H1 (cell line): ENCODE measurements around the gene RAB44. TPM values are rescaled to one million over a fixed set of nuclear protein-coding genes. Genes with fewer than 3 reads are reported as not detected.

Source experiments
- CTCF ChIA-PET: fragments of 300-600 bp; sonication (Branson Sonifier 250); formaldehyde crosslinking; loops from one replicate; lab custom pipeline; 2021; ENCODE audit not compliant: partially characterized antibody; lab: Charles Lee
- POLR2A ChIA-PET: fragments of 300-600 bp; sonication (Branson Sonifier 250); formaldehyde crosslinking; loops from one replicate; lab custom pipeline; 2021; ENCODE audit warnings: inconsistent platforms; ENCODE audit not compliant: partially characterized antibody; lab: Charles Lee
- DNase-seq, 2 experiments: peaks; one replicate each; pipeline versions ENCODE4 v3.0.0 to v3.0.0-alpha.2; 2010 to 2022; ENCODE audit warnings: low spot score in 2 of 2, low read depth in 1 of 2, mixed read lengths in 1 of 2
- FAIRE-seq: peaks from 2 replicates; lab custom pipeline; 2011; peaks lifted over from hg19 to GRCh38; lab: Jason Lieb, UNC
- H2AFZ ChIP-seq: 2 replicates; pipeline ENCODE4 v1.8.1; 2012; ENCODE audit warnings: low read length, inconsistent platforms
- H2AK5ac ChIP-seq: 2 replicates; pipeline ENCODE4 v1.6.1; 2013; ENCODE audit warnings: low read depth, low read length
- H2BK120ac ChIP-seq: replicated peaks from 2 replicates; pipeline ENCODE3; 2013; ENCODE audit warnings: low read depth, low read length, inconsistent platforms
- H2BK12ac ChIP-seq: 2 replicates; pipeline ENCODE4 v1.6.1; 2013; ENCODE audit warnings: low read depth, low read length
- H2BK15ac ChIP-seq: 2 replicates; pipeline ENCODE4 v1.6.1; 2013; ENCODE audit warnings: low read length
- H2BK20ac ChIP-seq: 2 replicates; pipeline ENCODE4 v1.6.1; 2013; ENCODE audit warnings: low read length
- H2BK5ac ChIP-seq: 2 replicates; pipeline ENCODE4 v1.6.1; 2013; ENCODE audit warnings: low read depth, low read length
- H3K14ac ChIP-seq: 2 replicates; pipeline ENCODE4 v1.6.1; 2013; ENCODE audit warnings: inconsistent platforms; ENCODE audit not compliant: insufficient read length
- H3K18ac ChIP-seq: 2 replicates; pipeline ENCODE4 v1.6.1; 2013; ENCODE audit warnings: low read length; ENCODE audit errors: extremely low read depth
- H3K23ac ChIP-seq: 2 replicates; pipeline ENCODE4 v1.6.1; 2013; ENCODE audit warnings: inconsistent platforms; ENCODE audit not compliant: insufficient read length
- H3K23me2 ChIP-seq: 2 replicates; pipeline ENCODE4 v1.6.1; 2013; ENCODE audit warnings: low read depth, low read length
- H3K27ac ChIP-seq: 2 replicates; pipeline ENCODE4 v1.6.1; 2011; ENCODE audit warnings: low read depth, low read length, inconsistent platforms
- H3K27me3 ChIP-seq, 4 experiments: replicated peaks in 1 of 4; 1 replicate in 1 of 4; 2 replicates in 3 of 4; pipeline versions ENCODE4 v1.6.1 to v1.8.1; 2011 to 2013; ENCODE audit warnings: low read length in 3 of 4, mild to moderate bottlenecking in 3 of 4, inconsistent platforms in 2 of 4, mixed read lengths in 2 of 4, moderate library complexity in 1 of 4; ENCODE audit not compliant: control insufficient read depth in 3 of 4, insufficient read depth in 3 of 4; ENCODE audit errors: extremely low read depth in 1 of 4
- H3K36me3 ChIP-seq, 4 experiments: 2 replicates each; pipeline versions ENCODE4 v1.6.1 to v1.8.1; 2011 to 2013; ENCODE audit warnings: mild to moderate bottlenecking in 4 of 4, low read length in 3 of 4, moderate library complexity in 2 of 4, control low read depth in 1 of 4, inconsistent platforms in 1 of 4; ENCODE audit not compliant: insufficient read depth in 4 of 4, control insufficient read depth in 2 of 4
- H3K4ac ChIP-seq: replicated peaks from 2 replicates; pipeline ENCODE3; 2013; ENCODE audit warnings: low read length, low read depth, mixed read lengths, inconsistent platforms; ENCODE audit not compliant: insufficient read length
- H3K4me1 ChIP-seq, 4 experiments: replicated peaks in 1 of 4; 1 replicate in 1 of 4; 2 replicates in 3 of 4; pipeline versions ENCODE4 v1.6.1 to v1.8.1; 2011 to 2013; ENCODE audit warnings: low read length in 3 of 4, inconsistent platforms in 2 of 4, mixed read lengths in 1 of 4; ENCODE audit not compliant: insufficient read depth in 4 of 4, control insufficient read depth in 3 of 4
- H3K4me2 ChIP-seq, 2 experiments: 2 replicates each; pipeline versions ENCODE4 v1.6.1 to v1.8.1; 2011 to 2013; ENCODE audit warnings: low read depth in 2 of 2, low read length in 2 of 2, control low read depth in 1 of 2, inconsistent platforms in 1 of 2, mild to moderate bottlenecking in 1 of 2; ENCODE audit not compliant: insufficient read depth in 1 of 2
- H3K4me3 ChIP-seq, 4 experiments: fragments of 200-600, 300-600 bp in 1 of 4; sonication (generic), shearing (Covaris generic), sonication (Bioruptor Twin) in 1 of 4; 2 replicates each; pipeline versions ENCODE4 v1.5.1 to v1.8.1; 2011 to 2016; ENCODE audit warnings: low read length in 4 of 4, low read depth in 3 of 4, control low read depth in 2 of 4, inconsistent platforms in 2 of 4, mild to moderate bottlenecking in 2 of 4, mixed read lengths in 1 of 4, moderate library complexity in 1 of 4; ENCODE audit not compliant: insufficient read depth in 2 of 4; ENCODE audit errors: extremely low read depth in 1 of 4
- H3K56ac ChIP-seq: replicated peaks from 2 replicates; pipeline ENCODE3; 2013; ENCODE audit warnings: low read depth, mild to moderate bottlenecking, mixed read lengths, low read length, inconsistent platforms; ENCODE audit not compliant: insufficient read length
- H3K79me1 ChIP-seq: 2 replicates; pipeline ENCODE4 v1.6.1; 2013; ENCODE audit warnings: low read depth, low read length, control low read depth
- H3K79me2 ChIP-seq, 2 experiments: 2 replicates each; pipeline versions ENCODE4 v1.6.1 to v1.8.1; 2012 to 2013; ENCODE audit warnings: low read length in 2 of 2, mild to moderate bottlenecking in 2 of 2, inconsistent platforms in 1 of 2; ENCODE audit not compliant: insufficient read depth in 2 of 2, control insufficient read depth in 1 of 2
- H3K9ac ChIP-seq, 4 experiments: replicated peaks in 1 of 4; 1 replicate in 1 of 4; 2 replicates in 3 of 4; pipeline versions ENCODE4 v1.6.1 to v1.8.1; 2011 to 2013; ENCODE audit warnings: low read depth in 3 of 4, low read length in 3 of 4, control low read depth in 2 of 4, mild to moderate bottlenecking in 2 of 4, moderate library complexity in 2 of 4, inconsistent platforms in 1 of 4; ENCODE audit errors: extremely low read depth in 1 of 4
- H3K9me3 ChIP-seq, 2 experiments: 2 replicates each; pipeline versions ENCODE4 v1.6.1 to v1.8.1; 2012 to 2013; ENCODE audit warnings: mild to moderate bottlenecking in 2 of 2, moderate library complexity in 2 of 2, control low read depth in 1 of 2, inconsistent platforms in 1 of 2, low read depth in 1 of 2, low read length in 1 of 2, mixed read lengths in 1 of 2; ENCODE audit not compliant: insufficient read depth in 2 of 2
- H4K20me1 ChIP-seq, 2 experiments: replicated peaks in 1 of 2; 2 replicates each; pipeline versions ENCODE3 to v1.8.1; 2011 to 2013; ENCODE audit warnings: inconsistent platforms in 2 of 2, low read length in 2 of 2, mild to moderate bottlenecking in 1 of 2; ENCODE audit not compliant: insufficient read depth in 2 of 2, control insufficient read depth in 1 of 2
- H4K5ac ChIP-seq: 2 replicates; pipeline ENCODE4 v1.6.1; 2013; ENCODE audit warnings: low read length, low read depth, mixed read lengths, inconsistent platforms; ENCODE audit not compliant: insufficient read length
- H4K8ac ChIP-seq: 2 replicates; pipeline ENCODE4 v1.8.0; 2013; ENCODE audit warnings: mild to moderate bottlenecking, moderate library complexity, low read length, inconsistent platforms; ENCODE audit not compliant: insufficient read depth; ENCODE audit errors: extremely low read depth
- H4K91ac ChIP-seq: replicated peaks from 2 replicates; pipeline ENCODE3; 2013; ENCODE audit warnings: low read length, mixed read lengths, inconsistent platforms; ENCODE audit not compliant: insufficient read length
- EP300 ChIP-seq, 2 experiments: IDR thresholded peaks; 1 replicate in 1 of 2; 2 replicates in 1 of 2; pipeline ENCODE4 v1.6.1; 2011 to 2012; ENCODE audit warnings: low read depth in 2 of 2, low read length in 2 of 2, mild to moderate bottlenecking in 2 of 2, borderline replicate concordance in 1 of 2, inconsistent platforms in 1 of 2, moderate library complexity in 1 of 2
- MAX ChIP-seq: IDR thresholded peaks from 2 replicates; pipeline ENCODE4 v1.6.1; 2012; ENCODE audit warnings: inconsistent platforms
- RAD21 ChIP-seq, 2 experiments: IDR thresholded peaks in 1 of 2; conservative IDR thresholded peaks in 1 of 2; 2 replicates each; pipeline ENCODE4 v1.6.1; 2011; ENCODE audit warnings: low read depth in 2 of 2, low read length in 2 of 2, improper control_type of control experiment in 1 of 2, inconsistent platforms in 1 of 2, mild to moderate bottlenecking in 1 of 2, moderate library complexity in 1 of 2
- SIX5 ChIP-seq: IDR thresholded peaks from 2 replicates; pipeline ENCODE4 v1.6.1; 2011; ENCODE audit warnings: mild to moderate bottlenecking, low read depth, low read length
- SUZ12 ChIP-seq: fragments of 200-600 bp; sonication (generic); IDR thresholded peaks from 2 replicates; pipeline ENCODE4 v1.6.1; 2012; ENCODE audit warnings: mild to moderate bottlenecking, inconsistent platforms, low read length, moderate library complexity, mixed read lengths
- WGBS, 2 experiments: shearing (Covaris generic) in 1 of 2; methylation state at CpG; one replicate each; pipeline versions ENCODE4 v1.1.6 to v1.1.7; 2013 to 2015; ENCODE audit warnings: low lambda C conversion rate in 2 of 2, mixed read lengths in 2 of 2, inconsistent platforms in 1 of 2, low coverage in 1 of 2, missing lambda C conversion rate in 1 of 2; ENCODE audit not compliant: insufficient replicate concordance in 2 of 2, insufficient coverage in 1 of 2, insufficient read length in 1 of 2; ENCODE audit errors: extremely low coverage in 1 of 2, missing lambda C conversion rate in 1 of 2; 5-methylcytosine and 5-hydroxymethylcytosine counted together
- polyA plus RNA-seq, 7 experiments: library from polyadenylated mRNA; depleted of rRNA in 3 of 7; stranded (reverse) in 5 of 7; unstranded in 2 of 7; fragments of >200 nt in 5 of 7; fragments of 200-250 nt in 2 of 7; gene quantifications; 1 replicate in 5 of 7; 2 replicates in 1 of 7; 4 replicates in 1 of 7; pipeline versions ENCODE4 v1.2.1 to v1.2.3, GENCODE V29; 2011 to 2013; ENCODE audit warnings: missing spikeins in 2 of 7, mixed read lengths in 2 of 7
- total RNA-seq: library from RNA; stranded (reverse); fragmentation: NEBNext Ultra II Directional; extraction: Animal tissue kit (Norgen Biotek cat#: 25700); gene quantifications from 2 replicates; pipeline ENCODE4 v1.2.1, GENCODE V29; 2021

The RAB44 gene
- total and polyA plus RNA-seq, 2 of the 8 experiments (the other 6 are each of a cell fraction or from before 2014, with no cell fraction given), result 0.02 TPM; not detected in 1

- H3K23ac ChIP-seq, result no peak overlapping the region
- no peak overlapping the region for H2BK12ac ChIP-seq
- H3K9me3 ChIP-seq, result no peaks in the 10 kb centered on the region
- H4K91ac ChIP-seq, result no peak overlapping the region
- DNase-seq, result no peak
- ChIA-PET POLR2A (no interaction called here), CTCF (interaction anchor here (1.2 to 13.6 kb wide), 8 partner anchors 11 to 248 kb away, joined by 3 to 293 read pairs (median 44); partner anchors contain the start of gene C6orf89)
- H3K14ac ChIP-seq, result no peak overlapping the region
- no peak overlapping the region for H3K4me3 ChIP-seq
- TF ChIP-seq EP300 (IDR thresholded peaks at IDR 0.05; ENCODE audit: borderline replicate concordance in 1 of 2, low read depth in 2 of 2, low read length in 2 of 2) (no peak), SIX5 (no peak), RAD21 (IDR thresholded peaks at IDR 0.05 in 1 of 2, conservative IDR thresholded peaks at IDR 0.05 in 1 of 2; ENCODE audit: low read depth in 2 of 2, low read length in 2 of 2) (peak in 1 of 2 experiments; percentile 22; a peak in 1 of 4 replicates), MAX (no peak), SUZ12 (no peak)
- H3K56ac ChIP-seq, result no peak overlapping the region
- H3K18ac ChIP-seq, result no peak overlapping the region
- H2BK5ac ChIP-seq, result no peak overlapping the region
- H3K79me2 ChIP-seq, result no peaks in the 10 kb centered on the region
- H3K9ac ChIP-seq, result no peak overlapping the region
- H2BK15ac ChIP-seq, result no peak overlapping the region
- H3K79me1 ChIP-seq, result no peaks in the 10 kb centered on the region
- no peaks in the 10 kb centered on the region for H3K36me3 ChIP-seq
- no peak overlapping the region for H3K27ac ChIP-seq
- H4K5ac ChIP-seq, result no peak overlapping the region
- no peaks in the 10 kb centered on the region for H4K20me1 ChIP-seq
- no peak overlapping the region for H2AK5ac ChIP-seq
- 93% methylated on average over 2 of the region's 2 CpGs; no CpG with 5 or more reads in 1 of the 2 experiments for WGBS, 2 experiments
- no peak overlapping the region for H2AFZ ChIP-seq
- no peak overlapping the region for H3K4me2 ChIP-seq
- H3K23me2 ChIP-seq, result no peaks in the 10 kb centered on the region
- no peak overlapping the region for H4K8ac ChIP-seq
- peaks cover 0 to 3% (median under 1%) of the 10 kb centered on the region in 4 experiments; a peak in 1 of 7 replicates for H3K27me3 ChIP-seq
- H2BK120ac ChIP-seq, result no peak overlapping the region
- H3K4ac ChIP-seq, result no peak overlapping the region
- H3K4me1 ChIP-seq, result peaks cover 0 to 14% (median 6%) of the 10 kb centered on the region in 4 experiments; a peak in 6 of 7 replicates
- H2BK20ac ChIP-seq, result no peak overlapping the region
- no peak for FAIRE-seq
These were observed 73.5 kb downstream of the RAB44 start for GRCh38 chr6:36771145-36771544.
